ENCODE measurements around the gene SMKR1. TPM values are rescaled to one million over a fixed set of nuclear protein-coding genes. Genes with fewer than 3 reads are reported as not detected.
"Not testable (repeated sequence)": the region's sequence is repeated elsewhere in the genome, so short reads cannot be mapped to it uniquely, and the experiment has no call there.

SMKR1 gene
- polyA plus RNA-seq, 1 donor (not counting 4 experiments of a cell fraction or from before 2014, with no cell fraction given), result 0.76 TPM

DNA sequence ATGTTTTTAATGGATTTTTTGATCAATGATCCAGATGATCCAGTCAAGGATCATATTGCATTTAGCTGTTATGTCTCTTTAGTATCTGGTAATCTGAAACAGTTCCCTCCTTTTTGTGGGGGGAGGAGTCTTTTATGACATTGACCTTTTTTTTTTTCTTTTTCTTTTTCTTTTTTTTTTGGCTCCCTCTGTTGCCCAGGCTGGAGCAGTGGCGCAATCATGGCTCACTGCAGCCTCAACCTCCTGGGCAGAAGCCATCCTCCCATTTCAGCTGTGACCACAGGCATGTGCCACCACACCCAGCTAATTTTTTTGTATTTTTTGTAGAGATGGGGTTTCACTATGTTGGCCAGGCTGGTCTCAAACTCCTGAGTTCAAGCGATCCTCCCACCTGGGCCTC lies 22.1 kb downstream of the SMKR1 start:
- TF ChIP-seq, protein P1, sequence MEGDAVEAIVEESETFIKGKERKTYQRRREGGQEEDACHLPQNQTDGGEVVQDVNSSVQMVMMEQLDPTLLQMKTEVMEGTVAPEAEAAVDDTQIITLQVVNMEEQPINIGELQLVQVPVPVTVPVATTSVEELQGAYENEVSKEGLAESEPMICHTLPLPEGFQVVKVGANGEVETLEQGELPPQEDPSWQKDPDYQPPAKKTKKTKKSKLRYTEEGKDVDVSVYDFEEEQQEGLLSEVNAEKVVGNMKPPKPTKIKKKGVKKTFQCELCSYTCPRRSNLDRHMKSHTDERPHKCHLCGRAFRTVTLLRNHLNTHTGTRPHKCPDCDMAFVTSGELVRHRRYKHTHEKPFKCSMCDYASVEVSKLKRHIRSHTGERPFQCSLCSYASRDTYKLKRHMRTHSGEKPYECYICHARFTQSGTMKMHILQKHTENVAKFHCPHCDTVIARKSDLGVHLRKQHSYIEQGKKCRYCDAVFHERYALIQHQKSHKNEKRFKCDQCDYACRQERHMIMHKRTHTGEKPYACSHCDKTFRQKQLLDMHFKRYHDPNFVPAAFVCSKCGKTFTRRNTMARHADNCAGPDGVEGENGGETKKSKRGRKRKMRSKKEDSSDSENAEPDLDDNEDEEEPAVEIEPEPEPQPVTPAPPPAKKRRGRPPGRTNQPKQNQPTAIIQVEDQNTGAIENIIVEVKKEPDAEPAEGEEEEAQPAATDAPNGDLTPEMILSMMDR (optimal IDR thresholded peaks at IDR 0.05 in 1 of 3, IDR thresholded peaks at IDR 0.05 in 1 of 3, conservative IDR thresholded peaks at IDR 0.05 in 1 of 3; ENCODE audit: extremely low read depth in 1 of 3, insufficient read depth in 2 of 3, low read length in 3 of 3), result peak in 1 of 3 experiments; percentile 21
- H3K9ac ChIP-seq (ENCODE audit: control insufficient read depth, extremely low read depth, insufficient read depth, low read length); FAIRE-seq; DNase-seq (ENCODE audit: low read depth, low spot score); H3K27me3 ChIP-seq (ENCODE audit: control insufficient read depth, extremely low read depth, insufficient read depth, low read length); H4K20me1 ChIP-seq (ENCODE audit: control insufficient read depth, extremely low read depth, insufficient read depth, low read length); H3K4me1 ChIP-seq (ENCODE audit: control insufficient read depth, extremely low read depth, insufficient read depth, low read length); H3K27ac ChIP-seq (ENCODE audit: control insufficient read depth, insufficient read depth, low read length); dilution Hi-C loops (cut with MboI; ENCODE audit: extremely low pct_ligation_motif_present, low sequenced_read_pairs); H3K4me3 ChIP-seq (ENCODE audit: control insufficient read depth in 2 of 3, extremely low read depth in 1 of 3, insufficient read depth in 2 of 3, low read depth in 1 of 3, low read length in 3 of 3); H3K4me2 ChIP-seq (ENCODE audit: control insufficient read depth, extremely low read depth, insufficient read depth, low read depth, low read length); H3K79me2 ChIP-seq (ENCODE audit: control insufficient read depth, insufficient read depth, low read length); H3K9me1 ChIP-seq (ENCODE audit: control insufficient read depth, extremely low read depth, insufficient read depth, low read length); H2AFZ ChIP-seq (ENCODE audit: control insufficient read depth, low read length); H3K36me3 ChIP-seq (ENCODE audit: control insufficient read depth in 2 of 2, extremely low read depth in 1 of 2, insufficient read depth in 2 of 2, low read length in 2 of 2); H3K9me3 ChIP-seq (ENCODE audit: control insufficient read depth, low read depth, low read length): not testable (repeated sequence)

DNA sequence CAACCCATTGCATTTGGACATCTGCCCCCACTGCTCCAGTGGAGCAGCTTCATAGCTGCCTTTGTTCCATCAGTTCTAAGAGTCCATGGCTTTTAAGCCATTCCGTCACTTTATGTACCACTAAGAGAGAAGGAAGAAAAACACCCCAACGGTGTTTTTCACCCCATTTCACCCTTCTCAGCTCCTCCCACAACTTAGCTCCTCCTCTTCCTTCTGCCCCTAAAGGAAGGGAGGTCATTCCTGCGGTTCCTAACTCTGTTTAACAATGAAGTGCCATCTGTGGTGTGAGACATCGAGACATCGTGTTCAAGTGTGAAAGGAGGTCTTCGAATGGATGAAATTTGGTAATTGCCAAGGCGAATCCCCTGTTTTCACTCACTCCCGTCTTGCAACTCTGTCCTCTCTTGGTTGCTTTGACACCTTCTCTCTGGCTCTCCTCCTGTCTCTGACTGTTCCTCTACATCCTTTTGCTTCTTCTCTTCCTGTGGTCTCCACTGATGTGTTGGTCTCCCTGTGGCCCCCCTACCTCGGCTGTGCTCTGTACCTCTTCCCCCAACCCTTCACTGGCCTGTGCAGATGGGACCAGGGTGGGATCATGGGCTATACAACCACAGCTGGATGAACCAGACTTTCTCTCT lies 23.0 kb downstream of the SMKR1 start:
- TF ChIP-seq, protein P1 (optimal IDR thresholded peaks at IDR 0.05 in 1 of 3, IDR thresholded peaks at IDR 0.05 in 1 of 3, conservative IDR thresholded peaks at IDR 0.05 in 1 of 3; ENCODE audit: extremely low read depth in 1 of 3, insufficient read depth in 2 of 3, low read length in 3 of 3), result no peak
- no peak for TF ChIP-seq EZH2 (IDR thresholded peaks at IDR 0.05; ENCODE audit: low read length)
- Histone ChIP-seq H4K20me1 (ENCODE audit: control insufficient read depth, extremely low read depth, insufficient read depth, low read length) (no peaks in the 10 kb centered on the region), H3K79me2 (ENCODE audit: control insufficient read depth, insufficient read depth, low read length) (no peaks in the 10 kb centered on the region), H3K27me3 (ENCODE audit: control insufficient read depth, extremely low read depth, insufficient read depth, low read length) (peaks cover 4% of the 10 kb centered on the region), H3K4me1 (ENCODE audit: control insufficient read depth, extremely low read depth, insufficient read depth, low read length) (peaks cover 9% of the 10 kb centered on the region), H2AFZ (ENCODE audit: control insufficient read depth, low read length) (no peak overlapping the region), H3K9me1 (ENCODE audit: control insufficient read depth, extremely low read depth, insufficient read depth, low read length) (no peaks in the 10 kb centered on the region), H3K9me3 (ENCODE audit: control insufficient read depth, low read depth, low read length) (no peaks in the 10 kb centered on the region), H3K36me3 (ENCODE audit: control insufficient read depth in 2 of 2, extremely low read depth in 1 of 2, insufficient read depth in 2 of 2, low read length in 2 of 2) (no peaks in the 10 kb centered on the region), H3K4me2 (ENCODE audit: control insufficient read depth, extremely low read depth, insufficient read depth, low read depth, low read length) (no peak overlapping the region), H3K4me3 (ENCODE audit: control insufficient read depth in 2 of 3, extremely low read depth in 1 of 3, insufficient read depth in 2 of 3, low read depth in 1 of 3, low read length in 3 of 3) (no peak overlapping the region), H3K27ac (ENCODE audit: control insufficient read depth, insufficient read depth, low read length) (no peak overlapping the region), H3K9ac (ENCODE audit: control insufficient read depth, extremely low read depth, insufficient read depth, low read length) (no peak overlapping the region)
- DNase-seq (ENCODE audit: low read depth, low spot score), result no peak
- dilution Hi-C loops (cut with MboI; ENCODE audit: extremely low pct_ligation_motif_present, low sequenced_read_pairs), result no loop called here
- peak; percentile 9 for FAIRE-seq

Measured in keratinocyte (primary cell).